NCI-H82 treated with DMSO at 0.1 percent for 48 hours (cell line): Measurements from ENCODE around the gene SPINK2.

ENCODE experiments used
- DNase-seq: peaks from one replicate; lab custom pipeline; 2025; ENCODE audit not compliant: unreplicated experiment; lab: John Stamatoyannopoulos, UW

Gene SPINK2

GRCh38 chr4:56799824-56800756, 21.4 kb downstream of the SPINK2 start:
- peak; percentile 38 for DNase-seq

- no peak for DNase-seq
Observed at GRCh38 chr4:56799161-56799759, 22.2 kb downstream of the SPINK2 start.

GRCh38 chr4:56796211-56796610, 25.3 kb downstream of the SPINK2 start:
- DNase-seq: no peak

- no peak for DNase-seq
Observed at GRCh38 chr4:56791316-56791715, 30.2 kb downstream of the SPINK2 start.

DNA sequence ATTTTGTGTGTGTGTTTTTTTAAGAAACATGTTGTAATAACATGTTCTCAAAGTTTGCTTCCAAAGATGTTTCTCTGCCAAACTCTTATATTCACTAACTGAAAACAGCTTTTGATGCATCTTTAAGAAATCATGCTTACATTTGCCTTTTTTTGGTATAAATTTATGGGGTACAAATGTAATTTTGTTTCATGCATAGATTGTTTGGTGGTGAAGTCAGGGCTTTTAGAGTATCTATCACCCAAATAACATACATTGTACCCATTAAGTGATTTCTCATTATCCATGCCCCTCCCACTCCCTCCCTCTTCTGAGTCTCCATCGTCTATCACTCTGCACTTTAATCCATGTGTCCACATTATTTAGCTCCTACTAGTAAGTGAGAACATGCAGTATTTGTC, 30.8 kb downstream of the SPINK2 start:
- no peak for DNase-seq

DNA sequence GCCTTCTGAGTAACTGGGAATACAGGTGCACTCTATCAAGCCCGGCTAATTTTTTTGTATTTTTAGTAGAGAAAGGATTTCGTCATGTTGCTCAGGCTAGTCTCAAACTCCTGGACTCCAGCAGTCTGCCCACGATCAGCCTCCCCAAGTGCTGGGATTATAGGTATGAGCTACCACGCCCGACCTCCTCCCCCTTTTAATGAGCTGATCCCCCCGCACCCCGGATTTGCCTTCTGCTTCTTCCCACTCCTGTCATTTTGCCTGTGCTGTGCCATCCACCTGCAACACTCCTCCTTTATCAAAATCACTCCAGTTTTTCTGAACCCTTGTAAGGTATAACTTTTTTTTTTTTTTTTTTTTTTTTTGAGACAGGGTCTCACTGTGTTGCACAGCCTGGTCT, 33.4 kb downstream of the SPINK2 start:
- no peak for DNase-seq

- peak; percentile 65 for DNase-seq
Observed at GRCh38 chr4:56787380-56787779, 34.1 kb downstream of the SPINK2 start.

- DNase-seq: peak; percentile 76
Observed at GRCh38 chr4:56786955-56787354, 34.5 kb downstream of the SPINK2 start.

DNA sequence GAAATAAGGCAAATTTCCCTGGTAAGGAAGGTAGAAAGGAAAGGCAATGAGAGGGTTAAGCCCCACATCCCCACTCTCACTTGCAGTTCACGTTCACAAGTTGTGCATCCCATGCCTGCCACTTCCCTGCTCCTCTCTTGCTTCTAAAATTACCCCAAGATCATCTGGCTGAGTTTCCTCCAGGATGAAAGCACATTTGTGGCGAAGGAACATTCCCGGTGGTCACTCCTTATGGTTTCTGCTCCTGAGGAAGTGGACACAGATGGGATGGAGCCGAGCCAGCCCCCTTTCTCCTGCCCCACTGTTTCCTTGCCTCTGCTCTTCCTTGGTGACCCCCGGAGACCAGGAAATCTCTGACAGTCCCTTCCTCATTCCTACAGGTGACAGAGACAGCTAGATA, 37.5 kb downstream of the SPINK2 start:
- DNase-seq: no peak

DNA sequence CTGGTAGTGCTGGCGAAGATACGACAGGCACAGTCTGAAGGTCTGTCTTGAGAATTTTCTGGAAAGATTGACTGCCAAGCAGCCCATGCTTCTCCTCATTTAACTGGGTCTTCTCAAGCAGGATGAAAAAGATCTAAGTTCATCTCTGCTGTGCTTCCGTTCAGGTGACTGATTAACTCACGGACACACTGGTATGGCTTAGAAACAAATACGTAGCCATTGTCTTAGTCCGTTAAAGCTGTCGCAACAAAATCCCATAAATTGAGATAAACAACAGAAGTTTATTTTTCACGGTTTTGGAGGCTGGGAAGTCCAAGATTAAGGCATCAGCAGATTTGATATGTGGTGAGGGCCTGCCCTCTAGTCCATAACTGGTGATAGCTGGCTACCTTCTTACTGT, 39.5 kb downstream of the SPINK2 start:
- no peak for DNase-seq

DNA sequence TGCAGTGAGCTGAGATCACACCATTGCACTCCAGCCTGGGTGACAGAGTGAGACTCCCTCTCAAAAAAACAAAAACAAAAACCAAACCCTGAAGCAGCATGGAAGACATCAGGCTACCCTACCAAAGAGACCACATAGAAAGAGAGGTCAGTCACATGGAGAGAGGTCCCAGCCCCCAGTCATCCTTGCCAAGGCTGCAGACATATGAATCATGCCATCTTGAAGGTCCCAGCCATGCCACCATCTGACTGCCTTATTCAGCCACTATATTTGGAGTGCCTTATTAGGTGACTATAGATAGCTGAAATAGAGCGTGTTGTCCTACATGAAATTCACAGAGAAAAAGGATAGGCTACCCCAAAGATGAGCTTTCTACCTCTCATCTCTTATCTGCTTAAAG, 48.2 kb downstream of the SPINK2 start:
- no peak for DNase-seq

DNA sequence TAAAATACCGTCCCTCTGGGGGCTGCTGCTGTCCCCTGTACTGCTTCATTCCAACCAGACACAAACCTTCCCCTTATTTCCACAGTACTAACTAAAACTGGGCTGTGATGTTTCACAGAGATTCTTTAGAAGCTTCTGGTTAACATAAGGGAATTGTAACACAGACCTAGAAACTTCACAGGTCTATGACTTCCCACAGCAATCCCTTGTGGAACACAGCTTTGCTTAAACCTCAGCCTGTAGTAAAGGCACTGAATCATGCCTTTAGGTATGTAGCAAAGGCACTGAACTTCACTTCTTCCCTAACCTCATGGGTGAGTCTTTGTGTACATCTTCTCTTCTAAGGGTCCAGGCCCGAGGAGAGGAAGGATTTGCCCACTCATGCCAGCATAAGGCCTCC, 49.4 kb downstream of the SPINK2 start:
- DNase-seq: no peak

GRCh38 chr4:56768763-56769162, 52.7 kb downstream of the SPINK2 start:
- no peak for DNase-seq

GRCh38 chr4:56768316-56768715, 53.2 kb downstream of the SPINK2 start:
- no peak for DNase-seq

- DNase-seq: no peak
Observed at GRCh38 chr4:56767567-56767966, 53.9 kb downstream of the SPINK2 start.

DNA sequence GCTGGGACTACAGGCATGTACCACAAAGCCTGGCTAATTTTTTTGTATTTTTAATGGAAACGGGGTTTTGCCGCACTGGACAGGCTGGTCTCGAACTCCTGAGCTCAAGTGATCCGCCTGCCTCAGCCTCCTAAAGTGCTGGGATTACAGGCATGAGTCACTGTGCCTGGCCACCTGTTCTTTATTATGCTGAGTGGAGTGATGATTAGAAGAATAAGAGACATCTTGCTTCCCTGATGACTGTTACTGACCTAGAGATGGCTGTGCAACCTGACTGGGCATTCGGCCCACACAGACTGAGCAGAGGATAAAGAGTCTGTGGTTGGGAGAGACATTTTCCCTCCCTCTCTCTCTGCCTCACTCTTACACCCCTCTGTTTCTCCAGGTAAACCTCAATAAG, 56.7 kb downstream of the SPINK2 start:
- DNase-seq: no peak

DNA sequence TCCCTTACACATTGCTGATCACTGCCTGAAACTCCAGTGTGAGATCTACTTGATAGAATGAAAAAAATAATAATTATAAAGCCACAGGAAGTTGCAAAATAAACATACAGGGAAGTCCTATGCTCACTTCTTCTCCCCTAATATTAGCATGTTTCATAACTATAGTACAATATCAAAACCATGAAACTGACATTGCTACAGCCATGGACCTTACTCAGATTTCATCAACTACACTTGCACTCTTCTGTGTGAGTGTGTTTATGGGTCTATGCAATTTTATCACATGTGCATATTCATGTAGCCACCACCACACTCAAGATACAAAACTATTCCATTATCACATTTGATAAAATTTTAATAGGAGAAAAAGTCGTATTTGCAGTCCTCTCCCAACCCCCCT, 57.3 kb downstream of the SPINK2 start:
- DNase-seq: no peak

DNA sequence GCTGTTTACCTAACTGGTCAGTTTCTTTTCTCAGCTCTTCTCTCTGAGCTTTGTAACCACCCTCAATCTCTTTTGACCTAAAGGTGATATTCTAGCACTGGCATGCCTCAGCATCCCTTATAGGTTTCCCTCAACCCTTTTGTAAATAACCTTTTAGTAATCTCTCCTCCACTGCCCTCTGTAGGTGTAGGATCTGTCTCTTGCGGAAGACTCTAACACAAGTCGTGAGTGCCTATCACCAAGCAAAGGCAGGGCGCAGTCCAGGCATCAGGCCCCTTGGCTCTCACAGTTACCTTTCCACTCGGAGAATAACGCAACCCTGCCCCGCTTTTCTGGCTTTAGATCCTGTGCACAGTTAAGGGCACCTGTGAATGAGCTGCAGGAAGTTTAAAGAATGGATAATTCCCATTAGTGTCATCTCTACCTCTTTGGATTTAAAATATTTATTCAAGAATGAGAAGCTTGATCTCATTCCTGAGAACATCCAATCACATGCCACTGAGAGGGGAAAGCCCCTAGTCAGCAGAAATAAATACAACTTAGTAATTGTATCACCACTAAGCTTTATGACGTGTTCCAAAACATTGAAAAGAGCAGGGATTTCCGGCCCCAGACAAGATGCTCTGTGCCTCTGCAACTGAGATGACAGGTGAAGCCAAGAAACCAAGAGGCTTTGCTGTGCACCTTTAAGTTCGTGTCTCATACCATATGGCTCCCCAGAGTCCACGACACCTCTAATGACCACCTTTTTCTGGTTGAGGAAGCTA, 58.8 kb downstream of the SPINK2 start:
- DNase-seq: no peak

- no peak for DNase-seq
Observed at GRCh38 chr4:56760183-56760582, 61.3 kb downstream of the SPINK2 start.
